C1 segment of cervical spinal cord (tissue), 14 donors: ENCODE results near the gene NOXA1.
"Not testable (repeated sequence)": the region's sequence is repeated elsewhere in the genome, so short reads cannot be mapped to it uniquely, and the experiment has no call there.

ENCODE experiments used
- DNase-seq, 14 donors: peaks; one replicate each; lab custom pipeline; 2025; lab: John Stamatoyannopoulos, UW

NOXA1 gene

GRCh38 chr9:137462986-137463930, 40.1 kb downstream of the NOXA1 start:
- peak in 1 of 14 donors; percentile 92 for DNase-seq

GRCh38 chr9:137463931-137464290, 40.7 kb downstream of the NOXA1 start:
- DNase-seq, result no peak

- no peak for DNase-seq
These were observed 41.3 kb downstream of the NOXA1 start for GRCh38 chr9:137464291-137464999.

GRCh38 chr9:137465000-137465719, 42.0 kb downstream of the NOXA1 start:
- DNase-seq, result no peak

GRCh38 chr9:137465720-137466388, 42.7 kb downstream of the NOXA1 start:
- DNase-seq, result no peak

- not testable (repeated sequence) for DNase-seq
These were observed 43.3 kb downstream of the NOXA1 start for GRCh38 chr9:137466389-137467085.

- DNase-seq, result no peak
These were observed 44.0 kb downstream of the NOXA1 start for GRCh38 chr9:137467161-137467581.

- no peak for DNase-seq
These were observed 44.7 kb downstream of the NOXA1 start for GRCh38 chr9:137467896-137468295.

GRCh38 chr9:137470785-137471184, 47.6 kb downstream of the NOXA1 start:
- no peak for DNase-seq

- DNase-seq, result no peak
These were observed 51.1 kb downstream of the NOXA1 start for GRCh38 chr9:137474271-137474670.

GRCh38 chr9:137475666-137476065, 52.5 kb downstream of the NOXA1 start:
- DNase-seq, result no peak

- DNase-seq, result no peak
These were observed 53.7 kb downstream of the NOXA1 start for GRCh38 chr9:137476856-137477255.

- no peak for DNase-seq
These were observed 54.8 kb downstream of the NOXA1 start for GRCh38 chr9:137477778-137478612.

GRCh38 chr9:137478613-137478961, 55.4 kb downstream of the NOXA1 start:
- no peak for DNase-seq

GRCh38 chr9:137478962-137479861, 56.0 kb downstream of the NOXA1 start:
- peak in 1 of 14 donors; percentile 91 for DNase-seq

GRCh38 chr9:137479892-137480685, 56.9 kb downstream of the NOXA1 start:
- DNase-seq, result peak in 1 of 14 donors; percentile 49

GRCh38 chr9:137480686-137481683, 57.8 kb downstream of the NOXA1 start:
- DNase-seq, result no peak
